ENCODE results near the gene SHISAL2B. TPM values are rescaled to one million over a fixed set of nuclear protein-coding genes. Genes with fewer than 3 reads are reported as not detected.
A peak's percentile ranks its signal among the peaks of the same experiment; 100 is the strongest.

Gene SHISAL2B
- total RNA-seq, 1 experiment from 2014 or later = not detected

DNA sequence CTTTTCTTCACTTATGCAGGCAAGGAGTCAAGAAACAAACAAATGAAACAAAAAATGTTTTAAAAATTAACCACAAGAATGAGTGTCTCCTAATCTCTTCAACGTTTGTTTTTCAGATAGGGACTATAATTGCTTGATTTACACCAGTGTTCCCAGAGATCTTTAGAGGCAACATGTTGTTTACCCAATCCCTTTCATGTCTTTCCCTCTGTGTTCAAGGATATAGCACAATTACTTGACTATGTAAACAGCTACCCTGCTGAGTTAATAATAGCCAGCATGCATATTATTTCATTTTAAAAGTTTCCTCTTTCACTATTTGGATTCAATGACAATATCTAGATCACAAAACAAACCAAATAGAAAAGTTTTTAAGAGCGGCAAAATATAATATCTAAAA, 25.1 kb upstream of the SHISAL2B start:
- no peaks in the 10 kb centered on the region for H3K36me3 Mint-ChIP-seq (ENCODE audit: insufficient read depth, unreplicated experiment)
- no peak overlapping the region for H3K4me3 Mint-ChIP-seq (ENCODE audit: unreplicated experiment)
- ChIA-PET CTCF (no interaction called here), POLR2A (interaction anchor here (1.0 kb wide), 1 partner anchor 103 kb away, joined by 3 read pairs; the partner anchor contains the start of gene SREK1IP1)
- intact Hi-C loops (cut with micrococcal nuclease) = no loop called here
- H3K27ac Mint-ChIP-seq (ENCODE audit: low read depth, unreplicated experiment) = no peak overlapping the region
- no peaks in the 10 kb centered on the region for H3K9me3 Mint-ChIP-seq (ENCODE audit: unreplicated experiment)
- peaks cover 4% of the 10 kb centered on the region for H3K4me1 Mint-ChIP-seq (ENCODE audit: insufficient read depth, unreplicated experiment)
- BruUV-seq (replicated peaks) = no TSS peak
- DNase-seq (ENCODE audit: unreplicated experiment) = no peak
- TF ChIP-seq, protein P1, sequence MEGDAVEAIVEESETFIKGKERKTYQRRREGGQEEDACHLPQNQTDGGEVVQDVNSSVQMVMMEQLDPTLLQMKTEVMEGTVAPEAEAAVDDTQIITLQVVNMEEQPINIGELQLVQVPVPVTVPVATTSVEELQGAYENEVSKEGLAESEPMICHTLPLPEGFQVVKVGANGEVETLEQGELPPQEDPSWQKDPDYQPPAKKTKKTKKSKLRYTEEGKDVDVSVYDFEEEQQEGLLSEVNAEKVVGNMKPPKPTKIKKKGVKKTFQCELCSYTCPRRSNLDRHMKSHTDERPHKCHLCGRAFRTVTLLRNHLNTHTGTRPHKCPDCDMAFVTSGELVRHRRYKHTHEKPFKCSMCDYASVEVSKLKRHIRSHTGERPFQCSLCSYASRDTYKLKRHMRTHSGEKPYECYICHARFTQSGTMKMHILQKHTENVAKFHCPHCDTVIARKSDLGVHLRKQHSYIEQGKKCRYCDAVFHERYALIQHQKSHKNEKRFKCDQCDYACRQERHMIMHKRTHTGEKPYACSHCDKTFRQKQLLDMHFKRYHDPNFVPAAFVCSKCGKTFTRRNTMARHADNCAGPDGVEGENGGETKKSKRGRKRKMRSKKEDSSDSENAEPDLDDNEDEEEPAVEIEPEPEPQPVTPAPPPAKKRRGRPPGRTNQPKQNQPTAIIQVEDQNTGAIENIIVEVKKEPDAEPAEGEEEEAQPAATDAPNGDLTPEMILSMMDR (IDR thresholded peaks at IDR 0.05; ENCODE audit: unreplicated experiment) = no peak
- H3K27me3 Mint-ChIP-seq (ENCODE audit: insufficient read depth, unreplicated experiment) = no peaks in the 10 kb centered on the region

DNA sequence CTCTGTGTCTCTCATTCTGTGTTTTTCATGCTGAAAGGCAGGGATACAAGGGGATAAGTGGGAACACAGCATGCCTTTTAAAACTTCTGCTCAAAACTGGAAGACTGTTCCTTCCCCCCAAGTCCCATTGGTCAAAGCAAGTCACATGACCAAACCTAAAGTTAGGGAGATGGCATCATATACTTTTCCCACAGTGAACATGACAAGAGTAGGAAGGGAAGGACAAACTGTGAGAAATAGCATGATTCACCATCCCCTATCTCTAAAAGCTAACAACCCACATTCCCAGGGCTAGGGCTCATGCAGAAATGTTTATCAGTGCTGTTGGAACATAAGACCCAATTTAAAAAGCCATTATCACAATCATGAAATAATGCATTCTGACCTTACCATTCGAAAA, 24.2 kb upstream of the SHISAL2B start:
- intact Hi-C loops (cut with micrococcal nuclease) = no loop called here
- Mint-ChIP-seq H3K4me3 (ENCODE audit: unreplicated experiment) (no peak overlapping the region), H3K36me3 (ENCODE audit: insufficient read depth, unreplicated experiment) (no peaks in the 10 kb centered on the region), H3K4me1 (ENCODE audit: insufficient read depth, unreplicated experiment) (peaks cover 4% of the 10 kb centered on the region), H3K9me3 (ENCODE audit: unreplicated experiment) (no peaks in the 10 kb centered on the region), H3K27me3 (ENCODE audit: insufficient read depth, unreplicated experiment) (no peaks in the 10 kb centered on the region), H3K27ac (ENCODE audit: low read depth, unreplicated experiment) (no peak overlapping the region)
- ChIA-PET POLR2A (no interaction called here), CTCF (no interaction called here)
- BruUV-seq (replicated peaks) = no TSS peak
- TF ChIP-seq, protein P1 (IDR thresholded peaks at IDR 0.05; ENCODE audit: unreplicated experiment) = no peak
- DNase-seq (ENCODE audit: unreplicated experiment) = peak; percentile 37

DNA sequence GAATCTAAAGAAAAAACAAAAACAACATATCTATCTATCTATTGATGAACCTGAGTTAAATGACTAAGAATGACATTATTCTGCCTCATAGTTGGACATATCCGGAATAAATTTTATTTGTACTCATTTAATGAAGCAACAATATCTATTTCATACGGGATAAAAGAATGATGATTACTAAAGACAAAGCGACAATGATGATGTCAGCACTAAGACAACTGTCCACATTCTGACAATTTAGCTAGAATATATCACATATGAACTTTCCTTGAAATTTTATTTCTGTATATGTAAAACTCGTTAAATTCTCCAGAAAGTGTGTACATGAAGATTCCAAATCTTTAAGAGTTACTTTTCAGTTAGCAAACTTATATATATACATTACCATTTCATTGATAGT, 23.2 kb upstream of the SHISAL2B start:
- H3K27me3 Mint-ChIP-seq (ENCODE audit: insufficient read depth, unreplicated experiment) = no peaks in the 10 kb centered on the region

DNA sequence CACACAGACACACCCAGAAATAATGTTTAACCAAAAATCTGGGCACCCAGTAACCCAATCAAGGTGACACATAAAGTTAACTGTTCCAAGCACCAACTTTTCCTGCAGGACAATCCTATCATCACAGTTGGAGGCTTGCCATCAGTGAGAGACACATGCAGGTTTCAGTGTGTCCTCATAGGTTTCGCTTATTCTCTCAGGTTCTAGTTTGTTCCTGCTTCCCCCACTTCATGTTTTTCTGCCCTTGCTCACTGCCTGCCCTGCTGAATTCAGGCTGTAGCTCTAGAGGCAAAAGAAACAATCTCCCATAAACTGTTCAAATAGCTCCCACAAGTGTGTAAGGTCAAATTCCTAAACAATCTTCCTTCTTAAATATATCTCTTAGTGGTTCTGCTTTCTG, 20.0 kb upstream of the SHISAL2B start:
- TF ChIP-seq, protein P1 (IDR thresholded peaks at IDR 0.05; ENCODE audit: unreplicated experiment) = no peak
- no peak for DNase-seq (ENCODE audit: unreplicated experiment)
- no peak overlapping the region for H3K4me3 Mint-ChIP-seq (ENCODE audit: unreplicated experiment)
- intact Hi-C loops (cut with micrococcal nuclease) = no loop called here
- CTCF ChIA-PET = interaction anchor here (1.6 kb wide), 1 partner anchor 36 kb away, joined by 5 read pairs; no protein-coding TSS in a partner anchor
- no peaks in the 10 kb centered on the region for H3K36me3 Mint-ChIP-seq (ENCODE audit: insufficient read depth, unreplicated experiment)
- no peak overlapping the region for H3K27ac Mint-ChIP-seq (ENCODE audit: low read depth, unreplicated experiment)
- no TSS peak for BruUV-seq (replicated peaks)
- POLR2A ChIA-PET = interaction anchor here (0.7 kb wide), 1 partner anchor 1660 kb away, joined by 3 read pairs; no protein-coding TSS in a partner anchor
- no peaks in the 10 kb centered on the region for H3K27me3 Mint-ChIP-seq (ENCODE audit: insufficient read depth, unreplicated experiment)
- H3K9me3 Mint-ChIP-seq (ENCODE audit: unreplicated experiment) = no peaks in the 10 kb centered on the region
- H3K4me1 Mint-ChIP-seq (ENCODE audit: insufficient read depth, unreplicated experiment) = peaks cover 4% of the 10 kb centered on the region

More for the DNA sequence above, 23.2 kb upstream of the SHISAL2B start:
- peaks cover 4% of the 10 kb centered on the region for H3K4me1 Mint-ChIP-seq (ENCODE audit: insufficient read depth, unreplicated experiment)
- TF ChIP-seq, protein P1 (IDR thresholded peaks at IDR 0.05; ENCODE audit: unreplicated experiment) = no peak
- CTCF ChIA-PET = no interaction called here
- no peaks in the 10 kb centered on the region for H3K9me3 Mint-ChIP-seq (ENCODE audit: unreplicated experiment)
- H3K4me3 Mint-ChIP-seq (ENCODE audit: unreplicated experiment) = no peak overlapping the region
- DNase-seq (ENCODE audit: unreplicated experiment) = no peak
- BruUV-seq (replicated peaks) = no TSS peak
- intact Hi-C loops (cut with micrococcal nuclease) = no loop called here
- H3K27ac Mint-ChIP-seq (ENCODE audit: low read depth, unreplicated experiment) = no peak overlapping the region
- no peaks in the 10 kb centered on the region for H3K36me3 Mint-ChIP-seq (ENCODE audit: insufficient read depth, unreplicated experiment)
- POLR2A ChIA-PET = no interaction called here
